ACHN (cell line): ENCODE results near the gene GTF2F1.
"Not testable (repeated sequence)": the region's sequence is repeated elsewhere in the genome, so short reads cannot be mapped to it uniquely, and the experiment has no call there.

Experiments
- DNase-seq: peaks from one replicate; pipeline ENCODE4 v3.0.0-alpha.2; 2015
- in situ Hi-C: cut with HindIII; loops from 2 replicates; pipeline ENCODE4 v1.10.0; 2017; ENCODE audit warnings: low sequenced_read_pairs, low pct_ligation_motif_present, low pct_unique_long_range_greater_than_20kb

The GTF2F1 gene

DNA sequence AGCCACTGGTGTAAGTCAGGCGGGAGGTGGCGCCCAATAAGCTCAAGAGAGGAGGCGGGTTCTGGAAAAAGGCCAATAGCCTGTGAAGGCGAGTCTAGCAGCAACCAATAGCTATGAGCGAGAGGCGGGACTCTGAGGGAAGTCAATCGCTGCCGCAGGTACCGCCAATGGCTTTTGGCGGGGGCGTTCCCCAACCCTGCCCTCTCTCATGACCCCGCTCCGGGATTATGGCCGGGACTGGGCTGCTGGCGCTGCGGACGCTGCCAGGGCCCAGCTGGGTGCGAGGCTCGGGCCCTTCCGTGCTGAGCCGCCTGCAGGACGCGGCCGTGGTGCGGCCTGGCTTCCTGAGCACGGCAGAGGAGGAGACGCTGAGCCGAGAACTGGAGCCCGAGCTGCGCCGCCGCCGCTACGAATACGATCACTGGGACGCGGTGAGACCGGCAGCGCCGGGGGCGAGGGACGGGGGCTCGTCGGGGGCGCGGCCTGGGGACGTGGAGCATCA is 20.3 kb downstream of the GTF2F1 start, which contains the start of gene ALKBH7:
ALKBH7 (plus strand) TSS at position 201 of the 502 bp plus-strand sequence; CDS start at position 228, 27 bp downstream.
- in situ Hi-C loops = no loop called here
- DNase-seq = peak; percentile 99

- DNase-seq = no peak
- in situ Hi-C loops = no loop called here
Measured at GRCh38 chr19:6364353-6364752, 28.6 kb downstream of the GTF2F1 start.

DNA sequence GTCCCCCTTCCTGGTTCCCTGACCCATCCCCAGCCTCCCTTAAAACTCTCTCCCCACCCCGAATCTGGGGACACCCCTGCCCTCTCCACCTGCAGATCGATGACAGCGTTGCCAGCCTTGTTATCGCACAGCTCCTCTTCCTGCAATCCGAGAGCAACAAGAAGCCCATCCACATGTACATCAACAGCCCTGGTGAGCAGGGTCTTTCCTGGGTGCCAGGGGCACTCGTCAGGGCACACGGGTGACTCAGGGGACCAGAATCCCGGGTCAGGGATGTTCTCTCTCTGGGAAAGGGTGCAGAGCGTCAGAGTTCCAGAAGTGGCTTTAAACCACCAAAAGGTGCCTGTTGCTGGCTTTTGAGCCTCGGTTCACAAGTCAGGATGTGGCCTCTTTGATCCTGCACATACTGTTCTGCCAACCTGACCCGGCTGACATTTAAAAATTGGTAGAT is 30.6 kb downstream of the GTF2F1 start:
- in situ Hi-C loops = no loop called here
- DNase-seq = peak; percentile 2

- in situ Hi-C loops = no loop called here
- peak; percentile 8 for DNase-seq
Measured at GRCh38 chr19:6362027-6362350, 31.0 kb downstream of the GTF2F1 start.

DNA sequence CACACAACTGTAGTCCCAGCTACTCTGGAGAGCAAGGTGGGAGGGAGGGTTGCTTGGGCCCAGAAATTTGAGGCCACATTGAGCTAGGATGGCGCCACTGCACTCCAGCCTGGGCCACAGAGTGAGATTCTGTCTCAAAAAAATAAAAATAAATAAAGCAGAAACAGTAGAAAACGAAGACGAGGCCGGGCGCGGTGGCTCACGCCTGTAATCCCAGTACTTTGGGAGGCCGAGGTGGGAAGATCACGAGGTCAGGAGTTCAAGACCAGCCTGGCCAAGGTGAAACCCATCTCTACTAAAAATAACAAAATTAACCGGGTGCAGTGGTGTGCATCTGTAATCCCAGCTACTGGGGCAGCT is 32.1 kb downstream of the GTF2F1 start:
- DNase-seq, in situ Hi-C loops: not testable (repeated sequence)

- in situ Hi-C loops, DNase-seq: not testable (repeated sequence)
Measured at GRCh38 chr19:6360445-6360844, 32.5 kb downstream of the GTF2F1 start.

- DNase-seq = no peak
- in situ Hi-C loops = no loop called here
Measured at GRCh38 chr19:6359568-6360341, 33.2 kb downstream of the GTF2F1 start.

DNA sequence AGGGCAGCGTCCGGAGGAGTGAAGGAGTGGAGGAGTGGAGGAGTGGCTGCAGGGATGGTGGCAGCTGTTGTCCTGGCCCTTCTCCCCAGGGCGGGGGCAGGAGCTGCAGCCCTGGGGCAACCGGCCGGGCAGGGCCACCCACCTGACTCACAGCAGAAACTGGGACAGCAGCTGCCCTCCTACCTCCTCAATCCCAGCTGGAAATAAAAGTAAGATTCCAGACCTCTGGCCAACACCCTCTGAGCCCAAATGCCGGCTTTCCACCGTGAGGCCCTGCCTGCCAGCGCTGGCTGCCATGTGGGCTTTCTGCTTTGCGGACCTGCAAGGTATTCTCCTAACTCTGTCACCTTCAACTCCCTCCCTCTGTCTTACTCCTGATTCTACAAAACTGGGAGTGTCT is 35.0 kb downstream of the GTF2F1 start:
- DNase-seq = no peak
- in situ Hi-C loops = no loop called here

DNA sequence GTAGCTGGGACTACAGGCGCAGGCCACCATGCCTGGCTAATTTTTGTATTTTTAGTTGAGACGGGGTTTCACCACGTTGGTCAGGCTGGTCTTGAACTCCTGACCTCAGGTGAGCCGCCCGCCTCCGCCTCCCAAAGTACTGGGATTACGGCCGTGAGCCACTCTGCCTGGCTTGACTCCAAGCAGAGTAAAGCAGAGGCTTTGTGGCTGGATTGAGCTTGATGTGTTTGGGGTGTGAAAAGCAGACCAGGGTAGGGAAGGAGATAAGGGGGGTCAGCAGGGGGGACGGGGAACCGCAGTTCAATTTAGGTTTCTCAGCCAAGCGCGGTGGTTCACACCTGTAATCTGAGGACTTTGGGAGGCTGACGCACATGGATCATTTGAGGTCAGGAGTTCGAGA is 35.8 kb downstream of the GTF2F1 start:
- in situ Hi-C loops = no loop called here
- DNase-seq = no peak

DNA sequence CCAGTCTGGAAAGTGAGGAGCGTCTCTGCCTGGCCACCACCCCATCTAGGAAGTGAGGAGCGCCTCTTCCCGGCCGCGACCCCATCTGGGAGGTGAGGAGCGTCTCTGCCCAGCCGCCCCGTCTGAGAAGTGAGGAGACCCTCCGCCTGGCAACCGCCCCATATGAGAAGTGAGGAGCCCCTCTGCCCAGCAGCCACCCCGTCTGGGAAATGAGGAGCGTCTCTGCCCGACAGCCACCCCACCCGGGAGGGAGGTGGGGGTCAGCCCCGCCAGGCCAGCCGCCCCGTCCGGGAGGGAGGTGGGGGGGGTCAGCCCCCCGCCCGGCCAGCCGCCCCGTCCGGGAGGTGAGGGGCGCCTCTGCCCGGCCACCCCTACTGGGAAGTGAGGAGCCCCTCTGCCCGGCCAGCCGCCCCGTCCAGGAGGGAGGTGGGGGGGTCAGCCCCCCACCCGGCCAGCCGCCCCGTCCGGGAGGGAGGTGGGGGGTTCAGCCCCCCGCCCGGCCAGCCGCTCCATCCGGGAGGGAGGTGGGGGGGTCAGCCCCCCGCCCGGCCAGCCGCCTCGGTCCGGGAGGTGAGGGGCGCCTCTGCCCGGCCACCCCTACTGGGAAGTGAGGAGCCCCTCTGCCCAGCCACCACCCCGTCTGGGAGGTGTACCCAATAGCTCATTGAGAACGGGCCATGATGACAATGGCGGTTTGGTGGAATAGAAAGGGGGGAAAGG is 37.5 kb downstream of the GTF2F1 start:
- in situ Hi-C loops, DNase-seq: not testable (repeated sequence)

DNA sequence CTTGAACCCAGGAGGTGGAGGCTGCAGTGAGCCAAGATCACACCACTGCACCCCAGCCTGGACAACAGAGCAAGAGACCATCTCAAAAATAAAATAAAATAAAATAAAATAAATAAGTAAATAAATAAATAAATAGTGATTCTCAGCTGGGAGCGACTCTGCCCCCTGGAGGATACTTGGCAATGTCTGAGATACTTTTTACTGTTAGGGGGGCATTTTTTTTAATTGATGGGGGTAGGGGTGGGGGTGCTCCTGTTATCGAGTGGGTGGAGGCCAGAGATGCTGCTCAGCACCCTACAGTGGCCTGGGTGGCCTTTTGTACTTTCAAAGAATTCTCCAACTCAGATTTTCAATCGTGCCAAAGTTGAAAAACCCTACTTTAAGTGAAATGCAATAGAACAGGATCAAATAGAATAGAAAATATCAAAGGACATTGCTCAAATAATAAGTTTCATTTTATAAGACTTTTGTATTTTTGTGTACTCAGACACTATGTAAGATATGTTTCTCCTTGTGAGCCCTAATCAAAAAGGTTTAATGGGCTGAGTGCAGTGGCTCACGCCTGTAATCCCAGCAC is 38.8 kb downstream of the GTF2F1 start:
- in situ Hi-C loops = no loop called here
- DNase-seq = peak; percentile 29

GRCh38 chr19:6352381-6353165 is 40.4 kb downstream of the GTF2F1 start:
- in situ Hi-C loops = no loop called here

DNA sequence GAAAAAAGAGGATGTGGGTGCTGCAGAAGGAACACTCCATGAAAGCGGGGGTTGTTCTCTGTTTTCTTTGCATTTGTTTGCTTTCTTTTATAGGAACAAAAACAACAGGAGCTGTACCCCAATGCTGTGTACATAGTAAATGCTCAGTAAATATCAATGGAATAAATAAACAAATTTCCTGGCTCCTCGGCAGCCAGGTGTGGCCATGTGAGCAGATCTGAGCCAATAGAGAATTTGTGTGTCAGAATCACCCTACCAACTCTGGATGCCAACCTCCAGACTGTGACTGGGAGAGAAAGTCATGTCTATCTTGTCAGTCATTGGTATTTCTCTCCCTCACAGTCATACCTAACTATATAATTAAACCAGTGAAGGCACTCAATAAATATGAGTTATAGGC is 42.3 kb downstream of the GTF2F1 start:
- in situ Hi-C loops = no loop called here
- DNase-seq = no peak

More at GRCh38 chr19:6352381-6353165, 40.4 kb downstream of the GTF2F1 start:
- no peak for DNase-seq

DNA sequence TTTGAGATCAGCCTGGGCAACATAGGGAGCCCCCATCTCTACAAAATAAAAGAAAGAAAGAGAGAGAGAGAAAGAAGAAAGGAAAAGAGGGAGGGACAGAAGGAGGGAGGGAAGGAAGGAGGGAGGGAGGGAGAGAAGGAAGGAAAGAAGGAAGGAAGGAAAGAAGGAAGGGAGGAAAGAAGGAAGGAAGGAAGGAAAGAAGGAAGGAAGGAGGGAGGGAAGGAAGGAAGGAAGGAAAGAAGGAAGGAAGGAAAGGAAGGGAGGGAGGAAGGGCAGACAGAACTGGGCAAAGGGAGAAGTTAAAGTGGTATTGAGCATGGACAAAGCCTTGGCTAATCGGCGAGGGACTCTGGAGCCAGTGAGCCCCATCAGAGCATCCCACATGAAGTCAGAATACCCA is 43.7 kb downstream of the GTF2F1 start:
- in situ Hi-C loops, DNase-seq: not testable (repeated sequence)

DNA sequence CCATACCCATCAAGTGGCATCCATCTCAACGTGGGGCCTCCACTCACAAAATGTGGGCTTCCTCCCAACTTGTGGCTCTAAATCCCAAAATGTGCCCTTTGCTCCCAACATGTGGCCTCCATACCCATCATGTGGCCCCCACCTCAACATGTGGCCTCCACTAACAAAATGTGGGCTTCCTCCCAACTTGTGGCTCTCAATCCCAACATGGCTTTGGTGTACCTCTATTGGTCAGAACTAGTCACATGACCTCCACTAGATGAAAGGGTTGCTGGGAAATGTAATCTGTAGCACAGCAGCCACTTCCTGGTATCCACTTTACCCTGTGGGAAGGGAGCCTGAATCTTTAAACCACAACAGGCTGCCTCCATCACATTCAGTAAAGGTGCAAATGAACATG is 49.5 kb downstream of the GTF2F1 start:
- DNase-seq = no peak
- in situ Hi-C loops = no loop called here

DNA sequence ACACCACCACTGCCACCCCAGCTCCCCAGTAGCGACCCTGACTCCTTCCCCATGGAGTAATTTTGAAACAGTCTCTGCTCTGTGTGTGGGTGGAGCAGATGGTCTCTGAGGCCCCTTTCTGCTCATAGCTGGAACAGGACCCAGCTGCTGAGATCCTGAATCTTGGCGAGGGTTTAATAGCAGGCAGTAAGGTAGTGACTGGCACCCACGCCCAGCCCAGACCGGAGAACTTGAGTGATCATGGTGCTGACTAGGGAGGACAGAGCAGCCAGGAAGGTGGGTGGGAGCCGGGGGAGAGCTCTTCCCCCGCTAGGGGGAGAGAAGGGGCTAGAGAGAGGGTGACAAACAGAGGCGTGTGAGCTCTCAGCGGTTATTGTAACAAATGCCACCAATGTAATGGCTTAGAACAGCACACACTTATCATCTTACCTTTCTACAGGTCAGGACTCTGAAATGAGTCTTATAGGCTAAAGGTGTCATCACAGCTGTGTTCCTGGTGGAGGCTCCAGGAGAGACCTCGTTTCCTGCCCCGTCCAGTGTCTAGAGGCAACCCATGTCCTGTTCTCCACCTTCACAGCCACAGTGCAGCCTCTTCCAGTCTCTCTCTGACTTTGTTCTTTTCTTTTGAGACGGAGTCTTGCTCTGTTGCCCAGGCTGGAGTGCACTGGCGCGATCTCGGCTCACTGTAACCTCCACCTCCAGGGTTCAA is 52.3 kb downstream of the GTF2F1 start:
- no peak for DNase-seq
- in situ Hi-C loops = no loop called here

- no peak for DNase-seq
- in situ Hi-C loops = no loop called here
Measured at GRCh38 chr19:6334490-6335285, 58.3 kb downstream of the GTF2F1 start.
